HEK293T (cell line): Measurements from ENCODE around the gene CELSR2.

Experiments
- ELF4 ChIP-seq: fragments of 450-650 bp; IDR thresholded peaks from 2 replicates; pipeline ENCODE4 v1.6.1; 2017; ENCODE audit warnings: antibody characterized with exemption
- LEF1 ChIP-seq: fragments of 450-650 bp; IDR thresholded peaks from 2 replicates; pipeline ENCODE4 v1.6.1; 2017; ENCODE audit warnings: mild to moderate bottlenecking, borderline replicate concordance

DNA sequence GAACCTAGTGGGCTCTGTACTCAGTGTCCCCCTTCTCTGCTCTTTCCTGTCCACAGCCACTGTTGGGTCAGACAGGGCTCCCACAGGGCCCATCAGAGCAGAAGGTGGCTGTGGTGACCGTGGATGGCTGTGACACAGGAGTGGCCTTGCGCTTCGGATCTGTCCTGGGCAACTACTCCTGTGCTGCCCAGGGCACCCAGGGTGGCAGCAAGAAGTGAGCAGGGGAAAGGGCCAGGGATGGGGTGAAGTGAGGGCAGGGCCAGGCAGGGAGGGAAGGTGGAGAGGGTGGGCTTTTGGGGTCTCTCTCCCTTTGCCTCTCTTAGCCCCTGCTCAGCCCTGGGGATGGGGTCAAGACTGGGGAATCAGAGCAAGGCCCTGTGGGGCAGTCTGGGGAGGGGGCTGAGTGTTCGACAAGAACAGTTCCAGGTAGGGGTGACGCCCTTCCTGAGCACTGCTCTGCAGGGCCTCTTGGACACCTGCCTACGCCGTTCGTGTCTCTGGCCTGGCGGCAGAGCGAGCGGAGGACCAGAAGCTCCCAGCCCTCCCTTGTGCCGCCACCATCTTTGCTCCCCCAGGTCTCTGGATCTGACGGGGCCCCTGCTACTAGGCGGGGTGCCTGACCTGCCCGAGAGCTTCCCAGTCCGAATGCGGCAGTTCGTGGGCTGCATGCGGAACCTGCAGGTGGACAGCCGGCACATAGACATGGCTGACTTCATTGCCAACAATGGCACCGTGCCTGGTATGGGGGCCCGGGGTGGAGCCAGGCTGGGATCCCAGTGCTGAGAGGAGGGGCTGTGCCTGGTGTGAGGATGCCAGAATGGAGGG is 13.1 kb downstream of the CELSR2 start:
- TF ChIP-seq LEF1 (no peak), ELF4 (no peak)
